ENCODE results near the gene ACSL3. TPM values are rescaled to one million over a fixed set of nuclear protein-coding genes. Genes with fewer than 3 reads are reported as not detected.
A peak's percentile ranks its signal among the peaks of the same experiment; 100 is the strongest.

Gene ACSL3
- total RNA-seq, 2 donors from 2014 or later, result 37.8 to 38.1 TPM

- intact Hi-C loops (cut with DNase I), result no loop called here
- no peak for DNase-seq
- ATAC-seq, result no peak
Observed at GRCh38 chr2:222922019-222922800, 61.4 kb downstream of the ACSL3 start.

- DNase-seq (no peak), ATAC-seq (no peak)
- intact Hi-C loops (cut with DNase I), result no loop called here
Observed at GRCh38 chr2:222926915-222927314, 66.1 kb downstream of the ACSL3 start.

- DNase-seq, result no peak
- no peak for ATAC-seq
- intact Hi-C loops (cut with DNase I), result no loop called here
Observed at GRCh38 chr2:222927600-222927999, 66.8 kb downstream of the ACSL3 start.

DNA sequence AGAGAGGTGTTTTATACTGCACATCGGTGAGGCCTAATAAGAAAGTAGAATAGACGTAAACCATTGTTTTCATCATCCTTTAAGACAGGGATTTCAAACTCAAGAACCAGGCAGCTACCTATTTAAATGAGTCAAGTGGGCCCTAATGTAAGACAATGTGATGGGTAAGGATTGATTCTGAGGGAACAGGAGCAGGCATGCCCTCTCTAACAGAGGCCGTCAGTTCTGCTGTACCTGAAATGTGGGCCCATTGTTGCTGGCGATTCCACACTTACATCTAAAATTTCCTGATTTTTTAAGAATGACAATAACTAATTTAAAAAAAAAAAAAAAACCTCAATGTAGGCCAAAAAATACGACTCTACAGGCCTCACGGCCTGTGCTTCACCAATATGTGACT lies 67.5 kb downstream of the ACSL3 start:
- intact Hi-C loops (cut with DNase I), result no loop called here
- ATAC-seq (no peak), DNase-seq (no peak)

DNA sequence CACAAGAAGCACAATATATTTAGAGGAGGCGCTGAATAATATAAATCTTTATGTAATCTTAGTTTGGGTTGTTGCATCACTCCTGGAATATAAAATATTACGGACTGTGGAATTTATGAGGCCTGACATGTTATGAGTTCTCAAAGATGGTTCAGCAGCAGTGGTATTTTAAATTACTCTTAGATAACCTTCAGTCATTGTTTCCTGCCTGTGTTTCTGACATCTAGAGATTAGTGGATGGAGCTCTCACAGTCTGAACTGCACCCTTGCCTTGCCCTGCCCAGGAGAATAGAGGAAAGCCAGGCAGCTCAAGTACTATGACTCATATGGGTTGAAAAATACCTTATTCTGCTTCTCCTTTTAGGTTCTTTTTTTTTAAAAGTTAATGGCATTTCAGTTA lies 70.0 kb downstream of the ACSL3 start:
- intact Hi-C loops (cut with DNase I), result no loop called here
- DNase-seq (no peak), ATAC-seq (no peak)

DNA sequence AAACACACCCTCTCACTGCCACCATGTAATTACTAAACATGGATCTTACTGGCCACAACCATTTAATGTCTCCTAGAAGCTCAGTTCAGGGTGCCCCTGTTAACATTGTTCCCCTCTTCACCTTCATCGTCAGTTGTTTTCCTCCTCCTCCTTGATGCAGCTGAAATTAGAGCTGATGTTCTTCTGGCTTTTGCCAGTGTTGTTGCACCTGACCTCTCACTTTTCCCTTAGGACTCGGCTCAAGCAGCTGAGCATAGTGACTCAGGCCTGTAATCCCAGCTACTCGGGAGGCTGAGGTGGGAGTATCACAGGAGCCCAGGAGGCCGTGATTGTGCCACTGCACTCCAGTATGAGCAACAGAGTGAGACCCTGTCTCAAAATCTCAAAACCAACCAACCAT lies 70.8 kb downstream of the ACSL3 start:
- no peak for DNase-seq
- intact Hi-C loops (cut with DNase I), result no loop called here
- ATAC-seq, result no peak

DNA sequence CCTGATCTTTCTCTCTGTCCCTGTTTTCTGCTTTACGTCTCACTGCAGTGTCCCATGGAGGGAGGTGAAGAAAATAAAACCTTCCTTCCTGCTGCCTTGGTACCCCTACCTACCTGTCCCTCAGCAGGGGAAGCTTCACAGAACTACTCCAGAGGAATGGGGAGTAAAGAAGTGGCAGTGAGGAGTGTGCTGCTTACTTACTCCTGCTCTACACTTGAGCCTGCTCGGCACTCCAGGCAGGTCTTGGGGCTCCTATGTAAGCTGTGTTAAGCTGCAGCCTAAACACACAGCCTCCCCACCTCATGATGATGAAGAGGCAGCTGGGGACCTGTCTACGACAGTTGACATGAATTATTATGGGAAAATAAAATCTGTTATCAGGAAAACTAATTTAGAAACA lies 72.6 kb downstream of the ACSL3 start:
- DNase-seq (no peak), ATAC-seq (no peak)

DNA sequence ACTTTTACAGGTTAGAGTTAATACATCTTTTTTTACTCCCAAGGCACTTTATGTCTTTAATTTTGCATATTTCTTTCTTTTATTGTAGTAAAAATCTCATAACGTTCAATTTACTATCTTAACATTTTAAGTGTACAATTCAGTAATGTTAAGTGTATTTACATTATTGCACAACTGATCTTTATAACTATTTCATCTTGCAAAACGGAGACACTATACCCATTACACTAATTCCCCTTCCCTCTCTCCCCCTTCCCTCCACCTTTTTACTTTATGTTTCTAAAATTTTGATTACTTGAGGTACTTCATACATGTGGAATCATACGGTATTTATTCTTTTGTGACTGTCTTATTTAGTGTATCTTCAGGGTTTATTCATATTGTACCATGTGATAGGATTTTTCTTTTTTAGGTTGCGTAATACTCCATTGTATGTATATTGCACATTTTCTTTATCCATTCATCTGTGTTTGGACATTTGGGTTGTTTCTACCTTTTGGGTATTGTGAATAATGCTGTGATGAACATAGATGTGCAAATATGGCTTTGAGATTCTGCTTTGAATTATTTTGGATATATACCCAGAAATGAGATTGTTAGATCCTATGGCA lies 75.0 kb downstream of the ACSL3 start:
- no peak for ATAC-seq
- no peak for DNase-seq
- intact Hi-C loops (cut with DNase I), result no loop called here

More for the DNA sequence above, 72.6 kb downstream of the ACSL3 start:
- intact Hi-C loops (cut with DNase I), result no loop called here

GRCh38 chr2:222936705-222937104 lies 75.9 kb downstream of the ACSL3 start:
- ATAC-seq, result no peak
- intact Hi-C loops (cut with DNase I), result no loop called here
- DNase-seq, result no peak

DNA sequence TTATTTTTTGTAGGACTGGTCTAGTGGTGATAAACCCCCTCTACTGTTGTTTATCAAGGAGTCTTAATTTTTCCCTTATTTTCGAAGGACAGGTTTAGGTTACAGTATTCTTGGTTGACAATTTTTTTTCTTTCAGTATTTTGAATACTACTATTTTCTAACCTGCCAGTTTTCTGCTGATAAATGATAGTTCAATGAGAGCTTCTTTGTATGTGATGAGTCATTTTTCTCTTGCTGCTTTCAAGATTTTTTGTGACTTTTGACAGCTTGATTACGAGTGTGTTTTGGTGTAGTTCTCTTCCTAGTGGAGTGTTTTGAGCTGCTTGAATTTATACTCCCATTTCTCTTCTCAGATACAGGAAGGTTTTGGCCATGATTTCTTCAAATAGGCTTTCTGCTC lies 77.5 kb downstream of the ACSL3 start:
- ATAC-seq (no peak), DNase-seq (no peak)
- intact Hi-C loops (cut with DNase I), result no loop called here

DNA sequence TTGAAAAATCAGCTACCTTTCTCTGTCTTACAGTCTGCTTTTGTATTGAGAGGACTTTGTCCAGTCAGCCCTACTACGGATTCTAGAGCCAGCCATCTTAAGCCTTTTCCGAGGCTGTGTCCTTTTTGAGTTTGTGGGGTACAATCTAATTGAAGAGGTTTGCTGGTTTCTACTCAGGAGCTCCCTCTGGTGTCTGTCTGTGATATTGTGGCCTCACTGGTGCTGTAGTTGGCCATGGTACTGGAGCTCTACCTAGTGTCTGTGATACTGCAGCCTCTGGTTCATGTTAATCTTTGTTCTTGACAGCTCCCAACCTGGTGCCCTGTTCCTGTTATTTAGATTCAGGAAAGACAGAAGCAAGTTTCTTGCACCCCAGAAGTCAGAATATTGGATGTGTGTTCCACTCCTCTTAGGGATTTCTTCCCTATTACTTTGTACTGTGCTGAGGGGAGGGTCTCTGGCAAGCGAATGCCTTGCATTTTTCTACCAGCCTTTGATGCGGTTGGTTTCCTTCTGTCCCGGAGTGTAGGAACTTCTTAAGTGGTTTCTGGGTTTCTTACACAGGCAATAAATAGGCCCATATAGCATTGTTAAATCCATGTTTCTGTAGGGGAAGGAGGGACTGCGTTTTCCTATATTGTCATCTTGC lies 78.5 kb downstream of the ACSL3 start:
- ATAC-seq, result peak in 1 of 2 donors; percentile 50

GRCh38 chr2:222939979-222940378 lies 79.1 kb downstream of the ACSL3 start:
- intact Hi-C loops (cut with DNase I), result no loop called here
- DNase-seq (no peak), ATAC-seq (no peak)

More for the DNA sequence above, 78.5 kb downstream of the ACSL3 start:
- DNase-seq, result no peak
- intact Hi-C loops (cut with DNase I), result no loop called here

DNA sequence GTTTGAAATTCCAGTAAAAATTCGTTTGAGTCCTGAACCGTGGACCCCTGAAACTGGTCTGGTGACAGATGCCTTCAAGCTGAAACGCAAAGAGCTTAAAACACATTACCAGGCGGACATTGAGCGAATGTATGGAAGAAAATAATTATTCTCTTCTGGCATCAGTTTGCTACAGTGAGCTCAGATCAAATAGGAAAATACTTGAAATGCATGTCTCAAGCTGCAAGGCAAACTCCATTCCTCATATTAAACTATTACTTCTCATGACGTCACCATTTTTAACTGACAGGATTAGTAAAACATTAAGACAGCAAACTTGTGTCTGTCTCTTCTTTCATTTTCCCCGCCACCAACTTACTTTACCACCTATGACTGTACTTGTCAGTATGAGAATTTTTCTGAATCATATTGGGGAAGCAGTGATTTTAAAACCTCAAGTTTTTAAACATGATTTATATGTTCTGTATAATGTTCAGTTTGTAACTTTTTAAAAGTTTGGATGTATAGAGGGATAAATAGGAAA lies 80.7 kb downstream of the ACSL3 start:
- ATAC-seq, result no peak
- DNase-seq, result no peak
- intact Hi-C loops (cut with DNase I), result no loop called here

- ATAC-seq (no peak), DNase-seq (no peak)
- intact Hi-C loops (cut with DNase I), result no loop called here
Observed at GRCh38 chr2:222942561-222942960, 81.7 kb downstream of the ACSL3 start.

- ATAC-seq, result no peak
- intact Hi-C loops (cut with DNase I), result no loop called here
- DNase-seq, result no peak
Observed at GRCh38 chr2:222942977-222943376, 82.1 kb downstream of the ACSL3 start.

- intact Hi-C loops (cut with DNase I), result no loop called here
- no peak for DNase-seq
- peak in 1 of 2 donors; percentile 12 for ATAC-seq
Observed at GRCh38 chr2:222943820-222944219, 83.0 kb downstream of the ACSL3 start.

- intact Hi-C loops (cut with DNase I), result no loop called here
- ATAC-seq (no peak), DNase-seq (no peak)
Observed at GRCh38 chr2:222944552-222944951, 83.7 kb downstream of the ACSL3 start.

- ATAC-seq (no peak), DNase-seq (no peak)
- intact Hi-C loops (cut with DNase I), result no loop called here
Observed at GRCh38 chr2:222944971-222945740, 84.3 kb downstream of the ACSL3 start.

DNA sequence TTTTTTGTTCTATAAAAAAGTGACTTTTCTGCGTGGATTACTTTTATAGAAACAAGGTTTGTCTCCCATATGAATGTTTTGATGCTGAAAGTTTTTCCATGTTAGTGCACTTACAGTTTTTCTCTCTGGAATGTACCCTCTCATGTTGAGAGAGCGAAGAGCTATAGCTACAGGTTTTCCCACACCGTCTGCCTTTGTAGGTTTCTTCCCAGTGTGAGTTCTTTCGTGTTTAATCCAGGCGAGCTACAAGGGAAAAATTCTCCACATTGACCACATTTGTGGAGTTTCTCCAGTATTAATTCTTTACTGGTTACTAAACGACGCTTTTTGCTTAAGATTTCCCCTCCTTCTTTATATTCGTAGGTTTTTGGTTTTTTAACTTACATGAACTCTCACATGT lies 85.1 kb downstream of the ACSL3 start:
- ATAC-seq, result no peak
- intact Hi-C loops (cut with DNase I), result no loop called here
- no peak for DNase-seq
